Measurements from ENCODE around the gene RHOC.

RHOC gene

GRCh38 chr1:112706505-112707220 is at the start of gene RHOC:
TSS of gene RHOC (minus strand) at chr1:112707127. CDS start at chr1:112703799, 3,328 bp downstream.
- no peak for TF ChIP-seq CTCF (IDR thresholded peaks at IDR 0.05; ENCODE audit: borderline replicate concordance, insufficient read depth, low read depth, low read length)

GRCh38 chr1:112754116-112754628 is 47.2 kb upstream of the RHOC start:
- no peak overlapping the region for H3K4me3 ChIP-seq (ENCODE audit: low read depth, low read length)
- no peak for TF ChIP-seq CTCF (IDR thresholded peaks at IDR 0.05; ENCODE audit: borderline replicate concordance, insufficient read depth, low read depth, low read length)

More at GRCh38 chr1:112706505-112707220, at the start of gene RHOC:
- H3K4me3 ChIP-seq (ENCODE audit: low read depth, low read length) = peak within 1 kb of the TSS; percentile 84

- TF ChIP-seq CTCF (IDR thresholded peaks at IDR 0.05; ENCODE audit: borderline replicate concordance, insufficient read depth, low read depth, low read length) = no peak
- no peak overlapping the region for H3K4me3 ChIP-seq (ENCODE audit: low read depth, low read length)
Measured at GRCh38 chr1:112748396-112748795, 41.5 kb upstream of the RHOC start.

GRCh38 chr1:112744009-112744578 is 37.2 kb upstream of the RHOC start:
- no peak for TF ChIP-seq CTCF (IDR thresholded peaks at IDR 0.05; ENCODE audit: borderline replicate concordance, insufficient read depth, low read depth, low read length)
- H3K4me3 ChIP-seq (ENCODE audit: low read depth, low read length) = no peak overlapping the region

GRCh38 chr1:112743174-112744008 is 36.5 kb upstream of the RHOC start:
- no peak overlapping the region for H3K4me3 ChIP-seq (ENCODE audit: low read depth, low read length)
- TF ChIP-seq CTCF (IDR thresholded peaks at IDR 0.05; ENCODE audit: borderline replicate concordance, insufficient read depth, low read depth, low read length) = no peak

GRCh38 chr1:112737573-112737972 is 30.6 kb upstream of the RHOC start:
- no peak for TF ChIP-seq CTCF (IDR thresholded peaks at IDR 0.05; ENCODE audit: borderline replicate concordance, insufficient read depth, low read depth, low read length)

More at GRCh38 chr1:112737573-112737972, 30.6 kb upstream of the RHOC start:
- no peak overlapping the region for H3K4me3 ChIP-seq (ENCODE audit: low read depth, low read length)

Data from GM12875 (cell line).